Testis (tissue), 2 donors: ENCODE results near the gene ZNF367.

Source experiments
- POLR2A ChIP-seq: fragments of 450-650 bp; IDR thresholded peaks from one replicate; pipeline ENCODE4 v1.6.1; 2017; ENCODE audit warnings: antibody characterized with exemption, mild to moderate bottlenecking, moderate library complexity
- TF ChIP-seq, protein P1 (sequence below), 3 experiments: fragments of 450-650 bp in 2 of 3; fragments of 200-600 bp in 1 of 3; sonication (generic) in 1 of 3; IDR thresholded peaks; one replicate each; pipeline ENCODE4 v1.5.1; 2016 to 2019; ENCODE audit warnings: antibody characterized with exemption in 3 of 3, mild to moderate bottlenecking in 2 of 3, moderate library complexity in 1 of 3

DNA sequence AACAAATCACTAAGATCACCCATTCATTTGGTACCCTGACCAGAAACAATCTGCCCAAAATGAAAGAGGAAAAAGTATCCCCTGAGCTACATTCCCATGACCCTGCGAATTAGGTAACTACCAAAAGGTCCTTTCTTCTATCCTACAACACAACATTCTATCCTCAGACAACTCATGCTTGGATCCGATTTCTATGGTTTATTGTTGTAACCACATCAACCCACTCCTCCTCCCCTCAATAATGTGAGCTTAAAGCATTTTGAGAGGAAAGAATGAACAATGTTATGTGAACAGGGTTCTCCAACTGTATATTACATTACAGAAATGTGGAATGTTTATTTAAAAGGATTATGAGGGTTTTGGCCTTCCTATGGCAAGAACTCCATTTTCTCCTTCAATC, 38.7 kb downstream of the ZNF367 start:
- TF ChIP-seq, protein P1, sequence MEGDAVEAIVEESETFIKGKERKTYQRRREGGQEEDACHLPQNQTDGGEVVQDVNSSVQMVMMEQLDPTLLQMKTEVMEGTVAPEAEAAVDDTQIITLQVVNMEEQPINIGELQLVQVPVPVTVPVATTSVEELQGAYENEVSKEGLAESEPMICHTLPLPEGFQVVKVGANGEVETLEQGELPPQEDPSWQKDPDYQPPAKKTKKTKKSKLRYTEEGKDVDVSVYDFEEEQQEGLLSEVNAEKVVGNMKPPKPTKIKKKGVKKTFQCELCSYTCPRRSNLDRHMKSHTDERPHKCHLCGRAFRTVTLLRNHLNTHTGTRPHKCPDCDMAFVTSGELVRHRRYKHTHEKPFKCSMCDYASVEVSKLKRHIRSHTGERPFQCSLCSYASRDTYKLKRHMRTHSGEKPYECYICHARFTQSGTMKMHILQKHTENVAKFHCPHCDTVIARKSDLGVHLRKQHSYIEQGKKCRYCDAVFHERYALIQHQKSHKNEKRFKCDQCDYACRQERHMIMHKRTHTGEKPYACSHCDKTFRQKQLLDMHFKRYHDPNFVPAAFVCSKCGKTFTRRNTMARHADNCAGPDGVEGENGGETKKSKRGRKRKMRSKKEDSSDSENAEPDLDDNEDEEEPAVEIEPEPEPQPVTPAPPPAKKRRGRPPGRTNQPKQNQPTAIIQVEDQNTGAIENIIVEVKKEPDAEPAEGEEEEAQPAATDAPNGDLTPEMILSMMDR (IDR thresholded peaks at IDR 0.05): no peak
- no peak for TF ChIP-seq POLR2A
